Stimulated activated naive CD4-positive, alpha-beta T cell (primary cell): Measurements from ENCODE around the gene PIAS1.
"Not testable (repeated sequence)": the region's sequence is repeated elsewhere in the genome, so short reads cannot be mapped to it uniquely, and the experiment has no call there.

Experiments used
- DNase-seq, 6 experiments: peaks; one replicate each; lab custom pipeline; 2025; lab: John Stamatoyannopoulos, UW

Gene PIAS1

DNA sequence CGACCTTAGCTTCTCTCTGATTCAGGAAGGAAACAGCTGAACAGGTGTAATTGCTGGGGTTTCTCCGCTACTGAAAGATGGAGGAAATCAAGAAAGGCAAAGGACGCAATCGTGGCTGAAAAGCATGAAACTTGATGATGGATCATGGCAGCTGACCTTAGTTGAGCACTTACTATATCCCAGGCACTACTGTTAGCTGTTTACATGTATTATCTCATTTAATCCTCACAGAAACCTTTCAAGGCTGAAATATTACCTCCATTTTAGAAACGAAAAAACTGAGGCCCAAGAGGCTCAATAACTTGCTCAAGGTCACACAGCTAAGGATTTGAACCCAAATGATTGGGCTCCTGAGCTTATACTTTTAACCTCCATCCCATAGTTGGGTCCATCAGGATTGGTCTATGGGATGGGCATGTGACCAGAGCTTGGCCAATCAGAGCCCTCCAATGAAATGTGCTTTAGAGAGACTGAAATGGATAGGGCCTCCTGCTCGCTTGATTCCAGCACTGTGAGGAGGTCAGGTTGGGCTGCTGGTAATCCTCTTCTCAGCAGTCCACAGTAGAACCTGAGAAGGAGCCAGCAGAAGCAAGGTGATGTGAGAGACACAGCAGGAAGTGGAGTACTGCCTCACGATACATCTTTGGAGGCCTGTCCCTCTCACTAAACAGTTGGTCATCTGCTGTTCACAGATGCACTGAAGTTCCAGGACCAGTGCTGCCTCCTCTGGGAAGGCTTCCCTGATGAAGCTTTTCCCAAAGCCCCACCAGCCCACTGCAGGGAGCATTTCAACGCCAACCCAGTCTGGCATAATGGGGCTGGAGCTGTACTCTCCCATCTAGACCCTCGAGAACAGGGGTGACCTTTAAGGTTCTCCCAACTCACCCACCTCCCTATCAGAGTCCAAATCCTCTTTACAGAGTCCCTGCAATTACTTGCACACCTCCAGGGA is 165.0 kb downstream of the PIAS1 start:
- DNase-seq = no peak

DNA sequence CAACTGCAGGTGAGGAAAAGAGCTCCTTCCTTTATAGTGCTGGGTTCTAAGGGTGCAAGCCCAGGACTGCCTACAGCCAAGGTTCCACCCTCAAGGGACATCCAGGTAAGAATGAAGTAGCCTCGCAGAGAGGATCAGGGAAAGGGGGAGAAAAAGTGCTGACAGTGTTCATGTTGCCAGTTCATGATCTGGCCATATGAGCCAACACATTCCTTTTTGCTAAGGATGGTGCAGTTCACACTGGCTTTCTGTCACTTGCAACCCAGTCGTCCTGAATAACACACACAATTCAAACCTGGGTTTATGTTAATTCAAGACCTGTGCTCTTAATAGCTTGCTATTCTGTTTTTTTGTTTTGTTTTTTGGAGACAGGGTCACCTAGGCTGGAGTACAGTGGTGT is 166.4 kb downstream of the PIAS1 start:
- DNase-seq = no peak

DNA sequence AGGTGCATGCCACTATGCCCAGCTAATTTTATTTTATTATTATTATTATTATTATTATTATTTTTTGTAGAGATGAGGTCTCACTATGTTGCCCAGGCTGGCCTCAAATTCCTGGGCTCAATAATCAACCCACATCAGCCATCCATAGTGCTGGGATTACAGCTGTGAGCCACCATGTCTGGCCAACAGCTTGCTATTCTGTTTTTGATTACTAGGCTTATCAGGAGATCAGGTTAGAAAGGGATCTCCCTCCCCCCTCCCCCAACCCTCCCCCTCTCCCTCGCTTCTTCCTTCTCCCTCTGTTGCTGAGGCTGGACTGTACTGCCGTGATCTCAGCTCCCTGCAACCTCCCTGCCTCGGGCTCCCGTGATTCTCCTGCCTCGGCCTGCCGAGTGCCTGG is 166.9 kb downstream of the PIAS1 start:
- no peak for DNase-seq

DNA sequence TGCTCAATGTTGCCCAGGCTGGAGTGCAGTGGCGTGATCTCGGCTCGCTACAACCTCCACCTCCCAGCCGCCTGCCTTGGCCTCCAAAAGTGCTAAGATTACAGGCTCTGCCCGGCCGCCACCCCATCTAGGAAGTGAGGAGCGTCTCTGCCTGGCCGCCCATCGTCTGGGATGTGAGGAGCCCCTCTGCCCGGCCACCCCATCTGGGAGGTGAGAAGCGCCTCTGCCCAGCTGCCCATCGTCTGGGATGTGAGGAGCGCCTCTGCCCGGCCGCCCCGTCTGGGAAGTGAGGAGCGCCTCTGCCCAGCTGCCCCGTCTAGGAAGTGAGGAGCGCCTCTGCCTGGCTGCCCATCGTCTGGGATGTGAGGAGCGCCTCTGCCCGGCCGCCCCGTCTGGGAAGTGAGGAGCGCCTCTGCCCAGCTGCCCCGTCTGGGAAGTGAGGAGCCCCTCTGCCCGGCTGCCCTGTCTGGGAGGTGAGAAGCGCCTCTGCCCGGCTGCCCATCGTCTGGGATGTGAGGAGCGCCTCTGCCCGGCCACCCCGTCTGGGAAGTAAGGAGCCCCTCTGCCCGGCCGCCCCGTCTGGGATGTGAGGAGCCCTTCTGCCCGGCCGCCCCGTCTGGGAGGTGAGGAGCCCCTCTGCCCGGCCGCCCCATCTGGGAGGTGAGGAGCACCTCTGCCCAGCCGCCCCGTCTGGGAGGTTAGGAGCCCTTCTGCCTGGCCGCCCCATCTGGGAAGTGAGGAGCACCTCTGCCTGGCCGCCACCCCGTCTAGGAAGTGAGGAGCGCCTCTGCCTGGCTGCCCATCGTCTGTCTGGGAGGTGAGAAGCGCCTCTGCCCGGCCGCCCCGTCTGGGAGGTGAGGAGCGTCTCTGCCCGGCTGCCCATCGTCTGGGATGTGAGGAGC is 167.7 kb downstream of the PIAS1 start:
- DNase-seq = not testable (repeated sequence)

DNA sequence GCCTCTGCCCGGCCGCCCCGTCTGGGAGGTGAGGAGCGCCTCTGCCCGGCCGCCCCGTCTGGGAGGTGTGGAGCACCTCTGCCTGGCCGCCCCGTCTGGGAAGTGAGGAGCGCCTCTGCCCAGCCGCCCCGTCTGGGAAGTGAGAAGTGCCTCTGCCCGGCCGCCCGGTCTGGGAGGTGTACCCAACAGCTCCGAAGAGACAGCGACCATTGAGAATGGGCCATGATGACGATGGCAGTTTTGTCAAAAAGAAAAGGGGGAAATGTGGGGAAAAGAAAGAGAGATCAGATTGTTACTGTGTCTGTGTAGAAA is 168.3 kb downstream of the PIAS1 start:
- not testable (repeated sequence) for DNase-seq

- DNase-seq = no peak
Measured at GRCh38 chr15:68223171-68223570, 169.1 kb downstream of the PIAS1 start.

GRCh38 chr15:68224108-68224507 is 170.0 kb downstream of the PIAS1 start:
- no peak for DNase-seq

- DNase-seq = no peak
Measured at GRCh38 chr15:68224546-68225250, 170.6 kb downstream of the PIAS1 start.

DNA sequence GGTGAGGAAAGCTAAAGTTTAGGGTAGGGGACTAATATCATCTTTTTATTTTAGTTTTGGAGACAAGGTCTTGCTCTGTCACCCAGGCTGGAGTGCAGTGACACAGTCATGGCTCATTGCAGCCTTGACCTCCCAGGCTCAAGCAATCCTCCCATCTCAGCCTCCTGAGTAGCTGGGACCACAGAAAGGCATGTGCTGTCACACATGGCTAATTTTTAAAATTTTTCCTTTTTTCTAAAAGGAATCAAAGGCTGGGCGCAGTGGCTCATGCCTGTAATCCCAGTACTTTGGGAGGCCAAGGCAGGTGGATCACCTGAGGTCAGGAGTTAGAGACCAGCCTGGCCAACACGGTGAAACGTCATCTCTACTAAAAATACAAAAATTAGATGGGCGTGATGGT is 171.3 kb downstream of the PIAS1 start:
- DNase-seq = not testable (repeated sequence)

GRCh38 chr15:68227643-68228142 is 173.6 kb downstream of the PIAS1 start:
- DNase-seq = no peak

DNA sequence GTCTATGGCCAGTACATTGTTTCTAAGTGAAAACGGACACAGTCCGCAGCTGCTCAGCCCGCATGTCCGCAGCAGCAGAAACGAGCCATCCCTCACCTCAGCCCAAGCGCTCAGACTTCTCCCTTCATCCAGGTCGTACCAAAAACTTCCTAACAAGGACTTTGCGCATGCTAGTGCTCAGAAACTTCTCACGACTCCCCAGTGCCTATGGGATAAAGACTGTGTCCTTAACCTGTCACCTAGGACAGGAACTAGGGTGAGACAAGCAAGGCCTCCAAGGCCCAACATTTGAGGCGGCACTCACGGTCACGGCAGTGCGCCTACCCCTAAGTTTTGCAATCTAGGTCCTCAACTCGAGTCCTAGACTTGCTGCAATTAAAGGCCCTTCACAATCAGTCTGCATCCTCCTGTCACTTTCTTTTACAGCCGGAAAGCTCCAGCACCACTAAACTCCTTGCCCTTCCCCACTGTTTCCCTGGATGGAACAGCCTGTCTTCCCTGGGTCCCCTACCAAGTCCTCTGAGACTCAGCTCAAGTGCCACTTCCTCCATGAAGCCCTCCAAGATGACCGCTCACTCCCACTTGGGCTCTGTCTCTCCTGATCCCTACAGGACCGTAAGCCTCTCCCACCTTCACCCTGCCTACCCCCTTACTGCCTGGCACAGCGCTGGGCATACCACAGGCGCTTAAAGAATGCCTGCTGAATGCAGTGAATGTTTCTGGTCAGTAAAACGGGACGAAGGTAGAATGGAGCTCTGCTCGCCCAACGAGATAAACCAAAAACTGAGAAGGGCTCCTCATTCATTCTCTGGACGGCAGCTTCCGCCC is 174.2 kb downstream of the PIAS1 start:
- no peak for DNase-seq

GRCh38 chr15:68228971-68229385 is 174.9 kb downstream of the PIAS1 start:
- DNase-seq = no peak

GRCh38 chr15:68229386-68230156 is 175.5 kb downstream of the PIAS1 start, which contains the start of gene CLN6:
TSS of gene CLN6 (minus strand) at chr15:68229728. CDS start at chr15:68229584, 144 bp downstream.
- DNase-seq = peak; percentile 66 to 88 (median 83)

DNA sequence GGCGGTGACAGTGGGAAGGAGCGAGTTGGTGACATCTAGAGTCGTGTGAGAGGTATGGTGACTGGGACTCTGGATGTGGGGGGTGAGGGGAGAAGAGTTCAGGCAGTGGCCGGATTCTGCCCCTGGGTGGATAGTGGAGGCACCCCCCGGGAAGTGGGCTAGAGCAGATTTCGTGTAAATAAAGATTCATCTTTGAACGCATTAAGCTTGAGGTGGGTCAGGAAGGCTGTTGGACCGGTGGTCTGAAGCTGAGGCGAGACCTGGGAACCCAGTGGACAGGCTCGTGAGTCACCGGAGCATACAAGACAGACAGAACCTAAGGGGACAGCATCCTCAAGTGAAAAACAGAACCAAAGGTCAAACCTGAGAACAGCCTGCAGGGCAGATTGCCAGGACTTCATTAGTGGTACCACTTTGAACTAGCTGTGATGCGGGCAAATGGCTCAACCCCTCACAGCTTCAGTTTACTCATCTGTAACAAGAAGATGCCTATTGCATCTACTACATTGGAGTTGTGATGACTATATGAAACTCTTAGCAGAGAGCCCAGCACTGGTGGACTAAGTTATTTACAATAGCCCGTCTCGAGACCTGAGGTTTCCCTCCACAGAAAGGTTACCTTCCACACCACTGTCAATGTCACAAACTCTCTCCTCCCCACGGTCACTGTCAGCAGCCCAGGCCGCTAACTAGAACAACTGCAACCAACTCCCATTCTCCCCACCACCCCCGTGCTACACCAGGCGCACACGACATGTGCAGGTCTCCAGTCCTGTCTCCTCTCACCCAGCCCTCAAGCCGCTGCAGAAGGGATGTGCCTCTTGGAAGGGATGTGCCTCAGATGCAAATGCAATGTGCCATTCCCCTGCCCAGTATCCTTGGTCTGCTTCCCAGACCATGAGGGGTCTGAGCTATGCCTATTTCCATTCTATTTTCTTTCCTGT is 176.3 kb downstream of the PIAS1 start:
- no peak for DNase-seq

- no peak for DNase-seq
Measured at GRCh38 chr15:68231102-68231818, 177.1 kb downstream of the PIAS1 start.

- DNase-seq = no peak
Measured at GRCh38 chr15:68232449-68232848, 178.3 kb downstream of the PIAS1 start.

- DNase-seq = no peak
Measured at GRCh38 chr15:68232937-68233336, 178.8 kb downstream of the PIAS1 start.

GRCh38 chr15:68234060-68234459 is 179.9 kb downstream of the PIAS1 start:
- no peak for DNase-seq
